Measurements from ENCODE around the gene TNFAIP8. TPM values are rescaled to one million over a fixed set of nuclear protein-coding genes. Genes with fewer than 3 reads are reported as not detected.
A peak's percentile ranks its signal among the peaks of the same experiment; 100 is the strongest.

TNFAIP8 gene
- total and polyA plus RNA-seq, 2 of the 13 experiments (the other 11 are each of a cell fraction or from before 2014, with no cell fraction given): 6.4 to 11.2 TPM

DNA sequence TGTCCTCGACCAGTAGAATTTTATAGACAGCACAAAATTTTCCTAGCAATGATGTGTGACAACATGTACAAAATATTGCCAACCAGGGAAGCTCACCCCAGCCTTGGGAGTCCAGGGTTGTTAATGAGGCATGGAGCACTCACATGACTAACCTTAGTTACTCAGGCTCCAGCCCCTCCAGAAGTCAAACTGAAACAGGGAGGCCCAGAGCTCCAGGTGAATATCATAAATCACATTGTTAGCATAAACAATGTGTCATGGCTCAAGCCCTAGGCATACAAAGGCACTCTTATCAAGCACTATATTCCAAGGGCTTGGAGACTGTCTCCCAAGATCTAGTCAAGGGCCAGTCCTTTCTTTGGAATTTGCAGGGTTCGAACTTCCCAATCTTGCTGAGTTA lies 44.4 kb downstream of the TNFAIP8 start:
- no peak for TF ChIP-seq WIZ (CRISPR knock-in tag; IDR thresholded peaks at IDR 0.05)
- no peak for TF ChIP-seq ZNF33B (CRISPR knock-in tag; IDR thresholded peaks at IDR 0.05)
- no peak for TF ChIP-seq FOXA1 (IDR thresholded peaks at IDR 0.05)
- no peak for TF ChIP-seq FOXA1 (CRISPR knock-in tag; IDR thresholded peaks at IDR 0.05)
- TF ChIP-seq ZNF431 (CRISPR knock-in tag; IDR thresholded peaks at IDR 0.05; ENCODE audit: borderline replicate concordance, low read depth): no peak
- ATAC-seq (peak; percentile 39; the same call in 2 of the 3 replicates), FAIRE-seq (no peak), DNase-seq (ENCODE audit: low spot score) (no peak)
- Histone ChIP-seq H3K9ac (ENCODE audit: insufficient read depth, low read depth, low read length) (no peak overlapping the region), H3K27me3 (ENCODE audit: control insufficient read depth in 1 of 2, insufficient read depth in 2 of 2, low read length in 2 of 2) (no peaks in the 10 kb centered on the region; a peak in 1 of 5 replicates), H3K4me3 (replicated peaks in 1 of 3; ENCODE audit: insufficient read depth in 1 of 3, low read depth in 2 of 3, low read length in 3 of 3) (no peak overlapping the region), H3K4me2 (ENCODE audit: low read depth, low read length) (no peak overlapping the region), H2AFZ (ENCODE audit: low read length) (no peak overlapping the region), H3K27ac (ENCODE audit: extremely low read length, insufficient read depth, low read length) (no peak overlapping the region), H3K4me1 (ENCODE audit: insufficient read depth, low read length) (peaks cover 9% of the 10 kb centered on the region), H3K36me3 (replicated peaks in 1 of 2; ENCODE audit: control insufficient read depth in 1 of 2, insufficient read depth in 2 of 2, low read length in 2 of 2) (no peaks in the 10 kb centered on the region), H4K20me1 (ENCODE audit: insufficient read depth, low read length) (no peaks in the 10 kb centered on the region), H3K9me3 (ENCODE audit: low read length) (no peaks in the 10 kb centered on the region), H3K79me2 (ENCODE audit: insufficient read depth, low read length) (no peaks in the 10 kb centered on the region)
- in situ Hi-C loops (cut with HindIII; ENCODE audit: extremely low pct_ligation_motif_present, low pct_unique_long_range_greater_than_20kb) (no loop called here), intact Hi-C loops (cut with micrococcal nuclease; ENCODE audit: unreplicated experiment) (no loop called here)
- ChIA-PET POLR2A (no interaction called here), CTCF (ENCODE audit: low intra/inter-chr PET ratio, low total read pairs) (no interaction called here)
- BruUV-seq (replicated peaks): no TSS peak
- 19% methylated on average over 1 of the region's 2 CpGs for WGBS (ENCODE audit: low lambda C conversion rate)

DNA sequence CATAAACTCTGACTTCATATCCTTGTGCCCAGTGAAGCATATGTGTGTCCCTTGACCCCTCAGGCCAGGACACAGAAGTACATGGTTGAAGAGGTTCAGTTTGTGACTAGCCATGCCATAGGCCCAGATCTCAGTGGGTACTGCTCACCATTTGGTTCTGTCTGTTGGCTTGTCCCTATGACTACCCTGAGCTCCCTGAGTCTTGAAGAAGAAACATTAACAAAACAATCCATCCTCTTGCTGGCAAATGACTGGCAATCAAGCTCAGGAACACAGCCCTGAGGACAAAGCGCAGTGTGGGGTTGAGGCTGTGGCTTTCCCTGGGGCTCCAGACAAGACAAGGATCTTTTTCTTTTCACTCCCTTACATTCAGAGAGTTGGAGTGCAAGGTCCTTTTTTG lies 46.3 kb downstream of the TNFAIP8 start:
- ChIA-PET POLR2A (interaction anchor here (1.1 kb wide), 1 partner anchor 134 kb away, joined by 3 read pairs; no protein-coding TSS in a partner anchor), CTCF (ENCODE audit: low intra/inter-chr PET ratio, low total read pairs) (no interaction called here)
- in situ Hi-C loops (cut with HindIII; ENCODE audit: extremely low pct_ligation_motif_present, low pct_unique_long_range_greater_than_20kb): no loop called here
- H2AFZ ChIP-seq (ENCODE audit: low read length): no peak overlapping the region
- H3K4me1 ChIP-seq (ENCODE audit: insufficient read depth, low read length): peaks cover 9% of the 10 kb centered on the region
- ATAC-seq (no peak), DNase-seq (ENCODE audit: low spot score) (no peak), FAIRE-seq (no peak)
- no peak overlapping the region for H3K4me2 ChIP-seq (ENCODE audit: low read depth, low read length)
- WGBS (ENCODE audit: low lambda C conversion rate): 50% methylated on average over 1 of the region's 1 CpG
- H3K4me3 ChIP-seq (replicated peaks in 1 of 3; ENCODE audit: insufficient read depth in 1 of 3, low read depth in 2 of 3, low read length in 3 of 3): no peak overlapping the region
- H3K79me2 ChIP-seq (ENCODE audit: insufficient read depth, low read length): no peaks in the 10 kb centered on the region
- H3K27ac ChIP-seq (ENCODE audit: extremely low read length, insufficient read depth, low read length): no peak overlapping the region
- intact Hi-C loops (cut with micrococcal nuclease; ENCODE audit: unreplicated experiment): no loop called here
- TF ChIP-seq, protein P1, sequence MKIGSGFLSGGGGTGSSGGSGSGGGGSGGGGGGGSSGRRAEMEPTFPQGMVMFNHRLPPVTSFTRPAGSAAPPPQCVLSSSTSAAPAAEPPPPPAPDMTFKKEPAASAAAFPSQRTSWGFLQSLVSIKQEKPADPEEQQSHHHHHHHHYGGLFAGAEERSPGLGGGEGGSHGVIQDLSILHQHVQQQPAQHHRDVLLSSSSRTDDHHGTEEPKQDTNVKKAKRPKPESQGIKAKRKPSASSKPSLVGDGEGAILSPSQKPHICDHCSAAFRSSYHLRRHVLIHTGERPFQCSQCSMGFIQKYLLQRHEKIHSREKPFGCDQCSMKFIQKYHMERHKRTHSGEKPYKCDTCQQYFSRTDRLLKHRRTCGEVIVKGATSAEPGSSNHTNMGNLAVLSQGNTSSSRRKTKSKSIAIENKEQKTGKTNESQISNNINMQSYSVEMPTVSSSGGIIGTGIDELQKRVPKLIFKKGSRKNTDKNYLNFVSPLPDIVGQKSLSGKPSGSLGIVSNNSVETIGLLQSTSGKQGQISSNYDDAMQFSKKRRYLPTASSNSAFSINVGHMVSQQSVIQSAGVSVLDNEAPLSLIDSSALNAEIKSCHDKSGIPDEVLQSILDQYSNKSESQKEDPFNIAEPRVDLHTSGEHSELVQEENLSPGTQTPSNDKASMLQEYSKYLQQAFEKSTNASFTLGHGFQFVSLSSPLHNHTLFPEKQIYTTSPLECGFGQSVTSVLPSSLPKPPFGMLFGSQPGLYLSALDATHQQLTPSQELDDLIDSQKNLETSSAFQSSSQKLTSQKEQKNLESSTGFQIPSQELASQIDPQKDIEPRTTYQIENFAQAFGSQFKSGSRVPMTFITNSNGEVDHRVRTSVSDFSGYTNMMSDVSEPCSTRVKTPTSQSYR (CRISPR knock-in tag; IDR thresholded peaks at IDR 0.05; ENCODE audit: borderline replicate concordance): no peak
- TF ChIP-seq ZNF431 (CRISPR knock-in tag; IDR thresholded peaks at IDR 0.05; ENCODE audit: borderline replicate concordance, low read depth): no peak
- TF ChIP-seq POLR2AphosphoS5 (IDR thresholded peaks at IDR 0.05; ENCODE audit: low read depth, low read length): no peak
- TF ChIP-seq ZBTB3 (CRISPR knock-in tag; IDR thresholded peaks at IDR 0.05; ENCODE audit: borderline replicate concordance, low read depth): no peak
- no peak for TF ChIP-seq SNAI1 (CRISPR knock-in tag; IDR thresholded peaks at IDR 0.05; ENCODE audit: borderline replicate concordance)
- TF ChIP-seq ZNF383 (CRISPR knock-in tag; IDR thresholded peaks at IDR 0.05; ENCODE audit: borderline replicate concordance): no peak
- TF ChIP-seq ZNF354B (CRISPR knock-in tag; IDR thresholded peaks at IDR 0.05): no peak
- no peak for TF ChIP-seq KLF13 (CRISPR knock-in tag; IDR thresholded peaks at IDR 0.05)
- TF ChIP-seq REPIN1 (CRISPR knock-in tag; IDR thresholded peaks at IDR 0.05; ENCODE audit: borderline replicate concordance, low read depth): no peak
- no peak for TF ChIP-seq MLLT10 (CRISPR knock-in tag; IDR thresholded peaks at IDR 0.05)
- TF ChIP-seq BHLHE40 (IDR thresholded peaks at IDR 0.05; ENCODE audit: low read length): no peak
- TF ChIP-seq, protein P2, sequence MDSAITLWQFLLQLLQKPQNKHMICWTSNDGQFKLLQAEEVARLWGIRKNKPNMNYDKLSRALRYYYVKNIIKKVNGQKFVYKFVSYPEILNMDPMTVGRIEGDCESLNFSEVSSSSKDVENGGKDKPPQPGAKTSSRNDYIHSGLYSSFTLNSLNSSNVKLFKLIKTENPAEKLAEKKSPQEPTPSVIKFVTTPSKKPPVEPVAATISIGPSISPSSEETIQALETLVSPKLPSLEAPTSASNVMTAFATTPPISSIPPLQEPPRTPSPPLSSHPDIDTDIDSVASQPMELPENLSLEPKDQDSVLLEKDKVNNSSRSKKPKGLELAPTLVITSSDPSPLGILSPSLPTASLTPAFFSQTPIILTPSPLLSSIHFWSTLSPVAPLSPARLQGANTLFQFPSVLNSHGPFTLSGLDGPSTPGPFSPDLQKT (CRISPR knock-in tag; IDR thresholded peaks at IDR 0.05; ENCODE audit: borderline replicate concordance): no peak
- peaks cover 0 to 10% of the 10 kb centered on the region in 2 experiments; a peak in 1 of 5 replicates for H3K27me3 ChIP-seq (ENCODE audit: control insufficient read depth in 1 of 2, insufficient read depth in 2 of 2, low read length in 2 of 2)
- H3K9ac ChIP-seq (ENCODE audit: insufficient read depth, low read depth, low read length): no peak overlapping the region
- H3K36me3 ChIP-seq (replicated peaks in 1 of 2; ENCODE audit: control insufficient read depth in 1 of 2, insufficient read depth in 2 of 2, low read length in 2 of 2): no peaks in the 10 kb centered on the region
- H3K9me3 ChIP-seq (ENCODE audit: low read length): no peaks in the 10 kb centered on the region
- no TSS peak for BruUV-seq (replicated peaks)
- no peaks in the 10 kb centered on the region for H4K20me1 ChIP-seq (ENCODE audit: insufficient read depth, low read length)

Measured in HepG2 (cell line).